ENCODE results near the gene NRXN3. TPM values are rescaled to one million over a fixed set of nuclear protein-coding genes. Genes with fewer than 3 reads are reported as not detected.

Gene NRXN3
- total RNA-seq, 4 donors from 2014 or later = 0.19 to 1.4 (median 0.40) TPM

GRCh38 chr14:79871136-79871535 is 1701.0 kb downstream of the NRXN3 start:
- no peak for DNase-seq (ENCODE audit: low spot score)
- ATAC-seq (ENCODE audit: low FRiP score) = no peak
- TF ChIP-seq CTCF (IDR thresholded peaks at IDR 0.05) = no peak

- no peak for TF ChIP-seq CTCF (IDR thresholded peaks at IDR 0.05)
- no peak for ATAC-seq (ENCODE audit: low FRiP score)
- no peak for DNase-seq (ENCODE audit: low spot score)
Measured at GRCh38 chr14:79878229-79878628, 1708.1 kb downstream of the NRXN3 start.

- no peak for DNase-seq (ENCODE audit: low spot score)
- no peak for ATAC-seq (ENCODE audit: low FRiP score)
- TF ChIP-seq CTCF (IDR thresholded peaks at IDR 0.05) = no peak
Measured at GRCh38 chr14:79878785-79879184, 1708.6 kb downstream of the NRXN3 start.

DNA sequence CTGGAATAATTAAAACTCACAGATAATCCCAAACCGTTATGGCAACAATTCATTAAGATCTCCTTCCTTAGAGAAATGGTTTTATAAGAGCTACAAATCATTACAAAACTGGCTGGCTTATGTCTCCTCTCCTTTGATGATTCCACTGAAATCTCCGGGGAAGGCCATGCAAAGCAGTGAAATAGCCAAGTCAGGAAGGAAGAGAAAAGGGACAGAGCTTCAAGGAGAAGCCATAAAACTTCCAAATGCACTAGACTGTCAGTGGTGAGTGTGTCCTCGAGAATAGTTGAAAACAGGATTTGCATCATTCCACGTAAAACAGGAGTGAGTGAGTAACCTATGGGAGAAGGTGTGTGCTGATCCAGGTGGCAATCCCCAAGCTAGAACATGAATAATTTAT is 1711.1 kb downstream of the NRXN3 start:
- TF ChIP-seq CTCF (IDR thresholded peaks at IDR 0.05) = no peak
- no peak for ATAC-seq (ENCODE audit: low FRiP score)

DNA sequence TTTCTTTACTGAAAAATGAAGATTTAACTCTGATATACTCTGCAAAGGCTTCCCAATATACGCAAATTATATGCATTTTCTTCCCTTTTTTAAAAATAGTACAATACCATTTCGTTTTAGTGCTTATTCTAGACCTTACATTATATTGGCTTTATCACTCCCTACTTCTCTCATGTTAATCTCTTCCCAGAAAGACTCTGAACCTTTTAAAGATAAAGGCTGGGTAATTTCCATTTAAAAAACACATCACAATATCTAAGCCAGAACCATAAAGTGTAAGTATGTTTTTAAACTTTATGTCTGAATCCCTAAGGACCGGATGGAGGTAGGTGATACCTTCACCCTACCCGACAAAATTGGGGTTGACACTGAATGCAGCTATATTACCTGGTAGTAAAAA is 1720.4 kb downstream of the NRXN3 start:
- ATAC-seq (ENCODE audit: low FRiP score) (no peak), DNase-seq (ENCODE audit: low spot score) (no peak)
- no peak for TF ChIP-seq CTCF (IDR thresholded peaks at IDR 0.05)

More for the DNA sequence above, 1711.1 kb downstream of the NRXN3 start:
- DNase-seq (ENCODE audit: low spot score) = no peak

DNA sequence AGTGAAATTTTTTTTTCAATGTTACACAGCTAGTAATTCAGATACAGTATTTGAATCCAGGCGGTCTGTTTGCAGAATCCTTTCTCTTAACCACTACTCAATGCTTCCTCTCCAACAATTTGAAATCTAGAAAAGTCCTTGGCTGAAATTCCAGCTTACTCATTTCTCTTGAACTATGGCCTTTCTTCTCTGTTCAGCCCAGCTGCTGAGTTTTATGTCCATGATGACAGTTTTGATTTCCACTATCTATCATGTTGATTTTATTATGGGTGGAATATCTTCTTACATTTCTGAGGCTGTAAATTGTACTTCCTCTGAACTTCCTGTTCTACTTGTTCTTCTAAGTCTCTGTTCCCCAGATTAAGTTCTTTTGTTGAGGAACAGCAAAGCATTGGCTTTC is 1725.8 kb downstream of the NRXN3 start:
- ATAC-seq (ENCODE audit: low FRiP score) = no peak
- no peak for DNase-seq (ENCODE audit: low spot score)
- TF ChIP-seq CTCF (IDR thresholded peaks at IDR 0.05) = no peak

DNA sequence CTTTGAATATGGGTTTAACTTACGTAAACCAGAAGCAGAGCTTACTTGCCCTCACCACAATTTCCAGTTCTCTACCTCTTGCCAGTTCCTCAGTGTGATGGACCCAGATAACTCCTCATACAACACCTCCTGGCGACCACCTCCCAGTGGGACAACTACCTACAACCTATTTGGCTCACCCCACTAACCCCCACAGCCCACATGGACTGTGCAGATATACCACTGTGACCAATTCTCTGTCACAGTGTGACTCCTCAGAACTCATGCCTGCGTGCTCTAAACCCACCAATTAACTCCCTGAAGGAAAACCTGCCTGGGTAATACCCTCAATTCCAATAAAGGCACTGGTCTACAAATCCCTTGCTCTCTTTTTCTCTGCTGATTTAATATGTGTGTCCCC is 1729.4 kb downstream of the NRXN3 start:
- TF ChIP-seq CTCF (IDR thresholded peaks at IDR 0.05) = no peak
- DNase-seq (ENCODE audit: low spot score) (no peak), ATAC-seq (ENCODE audit: low FRiP score) (no peak)

All from omental fat pad (tissue), 4 donors.